Parathyroid adenoma (tissue), 2 donors: ENCODE measurements around the gene MYLK3.
A peak's percentile ranks its signal among the peaks of the same experiment; 100 is the strongest.

Source experiments
- H2AFZ ChIP-seq: fragments of 300-600 bp; sonication (generic); one replicate; pipeline ENCODE4 v1.7.0; 2017; ENCODE audit warnings: antibody characterized with exemption, mild to moderate bottlenecking
- H3K27ac ChIP-seq: fragments of 300-600 bp; sonication (generic); one replicate; pipeline ENCODE4 v1.7.0; 2017
- H3K27me3 ChIP-seq: fragments of 300-600 bp; sonication (generic); one replicate; pipeline ENCODE4 v1.7.0; 2017; ENCODE audit warnings: low read length; ENCODE audit not compliant: control insufficient read depth, insufficient read depth
- H3K36me3 ChIP-seq: fragments of 300-600 bp; sonication (generic); one replicate; pipeline ENCODE4 v1.7.0; 2017; ENCODE audit warnings: low read length; ENCODE audit not compliant: control insufficient read depth, insufficient read depth
- H3K4me1 ChIP-seq: fragments of 300-600 bp; sonication (generic); one replicate; pipeline ENCODE4 v1.7.0; 2017; ENCODE audit warnings: control low read depth
- H3K4me2 ChIP-seq: fragments of 300-600 bp; sonication (generic); one replicate; pipeline ENCODE4 v1.7.0; 2017; ENCODE audit warnings: low read length
- H3K4me3 ChIP-seq: fragments of 300-600 bp; sonication (generic); one replicate; pipeline ENCODE4 v1.7.0; 2017; ENCODE audit warnings: low read depth, low read length
- H3K79me2 ChIP-seq: fragments of 300-600 bp; sonication (generic); one replicate; pipeline ENCODE4 v1.7.0; 2017; ENCODE audit warnings: control low read depth
- H3K9ac ChIP-seq: fragments of 300-600 bp; sonication (generic); one replicate; pipeline ENCODE4 v1.7.0; 2017; ENCODE audit warnings: mild to moderate bottlenecking
- H3K9me3 ChIP-seq: fragments of 300-600 bp; sonication (generic); one replicate; pipeline ENCODE4 v1.7.0; 2017; ENCODE audit warnings: low read length; ENCODE audit not compliant: control insufficient read depth
- CTCF ChIP-seq: fragments of 300-600 bp; sonication (generic); IDR thresholded peaks from one replicate; pipeline ENCODE4 v1.7.0; 2017; ENCODE audit warnings: antibody characterized with exemption, mild to moderate bottlenecking
- donor health status: primary hyperparathyroidism.

The MYLK3 gene

GRCh38 chr16:46747777-46748651 lies at the start of gene MYLK3:
TSS of gene MYLK3 (minus strand) at chr16:46748344. CDS start at chr16:46748193, 151 bp downstream.
- peak within 1 kb of the TSS; percentile 68 for H2AFZ ChIP-seq
- peaks cover 3% of the 10 kb centered on the region for H3K4me1 ChIP-seq
- H3K27me3 ChIP-seq: no peaks in the 10 kb centered on the region
- TF ChIP-seq CTCF: no peak
- H3K4me2 ChIP-seq: no peak within 1 kb of the TSS
- H3K9me3 ChIP-seq: no peaks in the 10 kb centered on the region
- no peak within 1 kb of the TSS for H3K4me3 ChIP-seq
- H3K9ac ChIP-seq: no peak within 1 kb of the TSS
- no peaks in the 10 kb centered on the region for H3K36me3 ChIP-seq
- H3K27ac ChIP-seq: no peak within 1 kb of the TSS
- no peaks in the 10 kb centered on the region for H3K79me2 ChIP-seq

- Histone ChIP-seq H3K9me3 (no peaks in the 10 kb centered on the region), H3K27me3 (no peaks in the 10 kb centered on the region), H3K27ac (no peak overlapping the region), H3K79me2 (no peaks in the 10 kb centered on the region), H3K36me3 (no peaks in the 10 kb centered on the region), H3K9ac (no peak overlapping the region), H3K4me1 (no peaks in the 10 kb centered on the region), H3K4me3 (no peak overlapping the region), H2AFZ (no peak overlapping the region), H3K4me2 (no peak overlapping the region)
- no peak for TF ChIP-seq CTCF
Observed at GRCh38 chr16:46797501-46797900, 49.4 kb upstream of the MYLK3 start.

- H3K27me3 ChIP-seq: no peaks in the 10 kb centered on the region
- H3K4me2 ChIP-seq: no peak overlapping the region
- H3K36me3 ChIP-seq: no peaks in the 10 kb centered on the region
- H3K4me3 ChIP-seq: no peak overlapping the region
- no peak for TF ChIP-seq CTCF
- no peaks in the 10 kb centered on the region for H3K79me2 ChIP-seq
- no peak overlapping the region for H3K9ac ChIP-seq
- no peak overlapping the region for H3K27ac ChIP-seq
- H3K9me3 ChIP-seq: no peaks in the 10 kb centered on the region
- H3K4me1 ChIP-seq: no peaks in the 10 kb centered on the region
- no peak overlapping the region for H2AFZ ChIP-seq
Observed at GRCh38 chr16:46796764-46797269, 48.7 kb upstream of the MYLK3 start.

GRCh38 chr16:46793841-46794240 lies 45.7 kb upstream of the MYLK3 start:
- no peak overlapping the region for H3K4me2 ChIP-seq
- H3K79me2 ChIP-seq: no peaks in the 10 kb centered on the region
- no peaks in the 10 kb centered on the region for H3K4me1 ChIP-seq
- no peaks in the 10 kb centered on the region for H3K36me3 ChIP-seq
- no peaks in the 10 kb centered on the region for H3K27me3 ChIP-seq
- H3K9me3 ChIP-seq: no peaks in the 10 kb centered on the region
- no peak overlapping the region for H3K4me3 ChIP-seq
- H3K27ac ChIP-seq: no peak overlapping the region
- H2AFZ ChIP-seq: no peak overlapping the region
- no peak for TF ChIP-seq CTCF
- no peak overlapping the region for H3K9ac ChIP-seq
